Breast epithelium (tissue), 3 donors: ENCODE measurements around the gene DAB2IP.

Experiments used
- POLR2A ChIP-seq: fragments of 450-650 bp; IDR thresholded peaks from one replicate; pipeline ENCODE4 v1.6.1; 2016; ENCODE audit warnings: antibody characterized with exemption, mild to moderate bottlenecking, moderate library complexity
- TF ChIP-seq, protein P1 (sequence below), 3 donors: fragments of 450-650 bp; IDR thresholded peaks; one replicate each; pipeline ENCODE4 v1.5.1; 2016 to 2017; ENCODE audit warnings: antibody characterized with exemption in 3 of 3, mild to moderate bottlenecking in 3 of 3, moderate library complexity in 3 of 3

DNA sequence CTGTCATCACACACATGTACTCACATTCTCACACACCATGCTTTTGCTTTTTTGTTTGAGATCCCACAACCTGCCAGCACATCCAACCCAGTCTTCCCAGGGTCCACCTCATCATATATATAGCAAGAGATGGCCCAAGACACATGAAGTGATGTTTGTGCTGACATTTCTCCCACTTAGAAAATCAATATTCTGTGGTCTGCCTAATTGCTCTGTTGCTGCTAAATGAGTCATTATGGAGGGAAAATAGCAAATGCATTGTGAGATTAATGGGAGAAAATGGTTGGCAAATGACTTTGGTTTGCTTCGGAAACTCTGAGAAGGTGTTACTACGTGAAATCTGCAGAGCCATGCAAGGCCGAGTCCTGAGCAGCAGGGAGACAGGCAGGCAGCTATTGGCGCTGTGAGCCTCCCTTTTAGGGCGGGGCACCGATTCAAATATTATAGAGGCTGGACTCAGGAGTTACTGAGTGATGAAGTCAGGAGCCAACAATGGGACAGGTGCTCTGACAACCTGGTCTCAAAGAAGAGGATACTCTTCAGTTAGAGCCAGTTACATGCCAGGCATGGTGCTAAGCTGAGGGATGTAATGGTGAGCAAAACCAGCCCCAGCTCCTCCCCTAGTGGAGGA is 62.8 kb downstream of the DAB2IP start:
- TF ChIP-seq, protein P1, sequence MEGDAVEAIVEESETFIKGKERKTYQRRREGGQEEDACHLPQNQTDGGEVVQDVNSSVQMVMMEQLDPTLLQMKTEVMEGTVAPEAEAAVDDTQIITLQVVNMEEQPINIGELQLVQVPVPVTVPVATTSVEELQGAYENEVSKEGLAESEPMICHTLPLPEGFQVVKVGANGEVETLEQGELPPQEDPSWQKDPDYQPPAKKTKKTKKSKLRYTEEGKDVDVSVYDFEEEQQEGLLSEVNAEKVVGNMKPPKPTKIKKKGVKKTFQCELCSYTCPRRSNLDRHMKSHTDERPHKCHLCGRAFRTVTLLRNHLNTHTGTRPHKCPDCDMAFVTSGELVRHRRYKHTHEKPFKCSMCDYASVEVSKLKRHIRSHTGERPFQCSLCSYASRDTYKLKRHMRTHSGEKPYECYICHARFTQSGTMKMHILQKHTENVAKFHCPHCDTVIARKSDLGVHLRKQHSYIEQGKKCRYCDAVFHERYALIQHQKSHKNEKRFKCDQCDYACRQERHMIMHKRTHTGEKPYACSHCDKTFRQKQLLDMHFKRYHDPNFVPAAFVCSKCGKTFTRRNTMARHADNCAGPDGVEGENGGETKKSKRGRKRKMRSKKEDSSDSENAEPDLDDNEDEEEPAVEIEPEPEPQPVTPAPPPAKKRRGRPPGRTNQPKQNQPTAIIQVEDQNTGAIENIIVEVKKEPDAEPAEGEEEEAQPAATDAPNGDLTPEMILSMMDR (IDR thresholded peaks at IDR 0.05): no peak
- no peak for TF ChIP-seq POLR2A
